ENCODE results near the gene SALL1.

SALL1 gene

DNA sequence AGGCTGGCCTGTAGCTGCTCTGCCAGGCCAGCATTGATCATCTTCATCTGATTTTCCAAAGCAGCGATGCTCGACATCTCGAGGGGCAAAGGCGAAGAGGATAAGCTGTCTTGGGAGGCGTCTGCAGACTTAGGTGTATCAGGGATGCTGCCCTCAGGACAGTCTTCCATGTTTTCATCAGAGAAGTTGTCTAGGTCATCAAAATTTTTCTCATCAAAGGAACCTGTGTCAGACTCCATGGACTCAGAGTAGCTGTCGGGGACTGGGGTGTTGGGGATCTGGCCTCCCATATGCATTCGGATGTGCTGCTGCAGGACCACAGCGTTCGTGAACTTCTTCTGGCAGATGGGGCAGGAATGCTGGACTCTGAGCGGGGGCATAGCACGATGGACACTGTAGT lies 11.5 kb downstream of the SALL1 start:
- no peak for DNase-seq

DNA sequence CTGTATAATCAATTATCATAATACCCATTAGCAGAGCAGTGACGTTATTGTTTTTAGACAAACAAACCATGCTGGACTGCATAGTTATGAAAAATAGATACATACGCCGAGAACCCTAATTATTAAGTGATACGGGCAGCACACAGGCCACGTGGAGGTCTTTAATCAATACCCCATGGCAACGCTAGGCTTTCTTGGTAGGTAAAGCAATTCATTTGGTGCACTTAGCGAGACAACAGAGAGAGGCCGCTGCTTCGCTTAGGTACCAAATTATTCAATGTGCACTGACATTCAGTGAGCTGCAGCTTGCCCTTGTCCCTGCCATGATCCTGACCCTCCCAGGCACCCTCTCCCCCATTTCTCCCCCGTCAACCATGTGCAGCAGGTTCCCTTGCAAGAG lies 12.9 kb downstream of the SALL1 start:
- DNase-seq: no peak

DNA sequence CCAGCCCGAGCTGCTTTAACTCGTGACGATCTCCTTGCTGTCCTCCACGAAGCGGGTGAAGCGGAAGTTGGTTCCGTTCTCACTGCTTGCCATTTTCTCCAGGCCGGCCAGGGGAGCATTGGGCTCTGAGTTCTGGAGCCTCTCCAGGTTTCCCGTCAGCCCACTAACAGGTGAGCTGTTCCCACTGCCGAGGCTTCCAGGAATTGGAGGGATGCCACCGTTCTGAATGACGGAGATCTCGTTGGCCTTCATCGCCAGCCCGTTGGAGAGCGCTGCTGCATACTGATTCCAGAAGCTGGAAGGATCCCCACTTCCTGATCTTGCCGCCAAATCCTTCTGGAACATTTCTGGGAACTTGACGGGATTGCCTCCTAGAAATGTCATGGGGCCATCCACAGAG lies 14.0 kb downstream of the SALL1 start:
- DNase-seq: no peak

DNA sequence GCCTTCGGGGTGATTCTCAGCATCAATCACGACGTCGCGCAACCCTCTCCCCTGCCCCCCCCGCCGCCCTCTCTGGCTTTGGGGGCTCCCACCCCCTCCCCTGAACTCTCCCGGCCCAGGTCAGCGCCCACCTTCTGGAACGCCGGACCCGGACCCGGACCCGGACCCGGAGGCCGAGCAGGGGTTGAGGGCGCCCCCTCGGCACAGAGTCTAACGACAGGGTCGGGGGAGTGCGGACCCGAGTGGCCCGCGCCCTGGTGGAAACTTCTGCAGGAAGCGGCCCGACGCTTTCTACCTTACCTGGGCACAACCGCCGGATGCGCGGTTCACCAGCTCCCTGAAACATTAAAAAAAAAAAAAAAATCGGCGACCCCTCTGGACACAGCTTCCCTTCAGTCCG lies 16.2 kb downstream of the SALL1 start:
- DNase-seq: no peak

DNA sequence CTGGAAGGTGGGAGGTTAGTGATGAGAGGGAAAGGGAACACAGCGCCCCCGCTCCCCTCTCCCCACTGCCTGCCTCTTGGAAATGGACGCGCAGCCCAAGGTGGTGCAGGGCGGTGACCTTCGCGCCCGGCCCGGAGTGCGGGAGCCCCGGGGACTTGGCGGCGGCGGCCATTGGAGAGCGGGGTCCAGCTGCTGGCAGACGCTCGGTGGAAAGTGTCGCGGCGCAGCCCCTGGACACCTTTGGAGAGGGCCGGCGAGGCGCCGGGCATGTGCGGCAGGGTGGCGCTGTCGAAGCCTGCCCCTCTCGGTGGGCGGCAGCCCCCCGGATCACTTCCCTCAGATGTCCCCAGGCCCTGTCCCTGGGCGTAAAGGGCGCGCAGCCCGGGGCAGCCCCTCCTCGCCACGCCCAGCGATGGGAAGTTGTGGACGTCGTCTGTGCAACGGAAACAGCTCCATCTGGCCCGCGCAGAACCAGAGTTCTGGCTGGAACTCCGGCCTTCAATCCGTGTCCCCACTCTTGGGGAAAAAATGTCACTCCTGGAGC lies 16.7 kb downstream of the SALL1 start:
- no peak for DNase-seq

DNA sequence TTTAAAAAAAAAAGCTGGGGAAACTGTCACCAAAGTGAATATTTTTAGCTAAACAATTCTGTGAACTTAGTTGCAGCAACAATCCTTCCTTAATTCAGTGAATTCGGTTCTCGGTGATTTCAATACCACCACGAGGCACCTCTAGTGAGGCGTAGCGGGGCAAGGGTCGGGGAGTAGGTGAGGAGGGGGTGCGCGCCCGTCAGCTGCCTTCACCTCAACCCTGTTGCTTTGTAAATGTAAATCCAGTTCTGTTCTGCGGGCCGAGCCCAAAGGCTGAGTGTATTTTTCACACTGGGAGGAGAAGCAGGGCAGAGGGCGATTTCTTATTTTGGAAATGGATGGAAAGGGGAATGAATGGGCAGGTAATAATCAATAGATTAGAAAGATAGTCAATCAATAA lies 17.4 kb downstream of the SALL1 start:
- no peak for DNase-seq

DNA sequence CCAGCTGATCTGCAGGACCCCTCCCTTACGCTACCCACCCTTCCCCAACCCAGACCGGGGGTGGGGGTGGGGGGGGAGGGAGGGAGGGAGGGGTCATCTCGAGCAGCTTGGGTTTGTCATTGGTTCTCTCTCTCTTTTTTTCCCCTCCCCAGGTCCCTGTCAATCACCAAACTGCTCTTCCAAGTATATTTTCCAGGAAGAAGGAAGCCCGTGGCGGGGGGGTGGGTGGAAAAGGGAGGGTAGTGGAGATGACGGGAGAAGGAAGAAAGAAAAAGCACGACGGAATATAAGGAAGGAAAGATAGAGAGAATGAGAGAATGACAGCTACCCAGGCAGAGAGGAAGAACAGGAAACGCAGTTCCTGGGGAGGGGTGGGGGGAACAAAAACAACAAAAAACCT lies 17.9 kb downstream of the SALL1 start:
- no peak for DNase-seq

DNA sequence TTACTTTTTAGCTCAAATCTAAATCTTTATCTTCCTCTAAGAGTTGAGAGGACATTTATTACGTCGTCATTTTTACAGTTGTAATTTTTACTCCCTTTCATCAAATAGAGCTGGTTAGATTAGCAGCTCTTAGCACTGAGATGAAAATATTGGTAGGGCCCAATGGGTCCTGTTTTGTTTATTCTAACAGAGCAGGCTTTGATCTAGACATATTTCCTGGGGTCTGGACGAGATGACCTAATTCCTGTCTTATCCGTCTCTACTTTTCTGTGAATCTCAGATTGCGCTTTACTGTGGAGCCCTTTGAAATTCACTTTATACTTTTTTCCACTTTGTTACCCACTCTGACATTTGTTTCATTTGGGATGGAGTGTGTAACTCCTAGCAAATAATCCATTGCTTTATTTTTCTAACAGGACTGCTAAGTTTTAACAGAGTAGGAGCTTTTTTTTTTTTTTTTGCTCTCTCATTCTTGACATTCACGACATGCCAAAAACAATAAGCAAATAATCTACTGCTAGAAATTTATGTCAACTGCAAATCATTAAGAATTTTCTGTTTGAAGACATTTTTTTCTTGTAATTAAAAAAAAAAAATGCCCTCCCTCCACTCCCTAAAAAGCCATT lies 18.5 kb downstream of the SALL1 start:
- no peak for DNase-seq

DNA sequence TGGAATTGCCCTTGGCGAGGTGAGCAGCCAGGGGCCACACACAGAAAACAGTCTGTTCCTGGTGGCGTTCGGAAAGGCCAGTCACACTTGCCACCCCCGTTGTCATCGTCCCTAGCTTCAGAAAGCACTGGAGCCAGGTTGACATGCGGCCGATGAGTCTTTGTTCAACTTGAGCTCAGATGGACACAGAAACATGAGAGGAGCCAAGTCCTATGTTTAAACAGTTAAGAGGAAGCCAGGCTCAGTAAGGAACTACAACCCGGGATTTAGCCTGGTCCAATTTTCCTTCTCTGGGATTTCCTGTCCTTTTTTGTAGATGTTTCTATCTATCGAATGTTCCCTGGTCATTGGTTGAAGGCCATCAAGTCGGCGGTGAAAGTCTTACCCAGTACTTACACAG lies 19.5 kb downstream of the SALL1 start:
- no peak for DNase-seq

DNA sequence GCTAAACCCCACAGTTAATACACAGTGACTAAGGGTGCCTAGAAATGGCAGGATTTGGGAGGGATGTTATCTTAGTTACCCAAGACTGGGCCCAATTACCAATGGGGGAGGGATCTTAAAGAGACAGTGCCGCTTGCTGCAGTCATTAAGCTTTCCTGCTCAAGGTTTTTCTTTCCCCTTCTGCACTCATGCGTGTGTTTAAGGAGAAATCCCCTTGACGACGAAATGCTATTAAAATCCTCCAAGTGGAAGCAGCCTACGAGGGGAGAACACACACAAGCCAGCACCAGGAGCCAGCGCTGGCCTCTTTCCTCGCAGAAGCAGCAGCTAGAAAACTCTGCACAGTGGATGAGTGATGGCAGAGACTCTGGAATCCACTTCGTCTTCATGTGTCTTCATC lies 22.0 kb downstream of the SALL1 start:
- DNase-seq: no peak

DNA sequence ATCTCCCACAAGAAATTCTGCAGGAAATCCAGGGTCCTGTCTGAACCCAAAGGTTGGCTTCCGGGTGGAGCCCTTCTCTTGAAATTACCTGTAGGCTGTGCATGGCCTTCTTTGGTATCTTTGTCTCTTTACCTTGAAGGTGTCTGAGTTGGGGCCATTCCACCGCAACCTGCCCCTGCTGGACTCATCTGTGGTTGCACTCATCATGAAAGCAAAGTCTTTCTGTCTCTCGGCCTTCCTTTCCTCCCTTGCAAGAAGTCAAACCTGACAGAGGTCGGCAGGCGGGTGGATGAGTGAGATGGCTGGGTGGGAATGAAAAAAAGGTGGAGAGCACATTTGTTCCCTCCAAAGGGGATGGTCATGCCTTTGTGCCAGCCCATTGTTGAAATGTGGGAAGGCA lies 25.1 kb downstream of the SALL1 start:
- DNase-seq: no peak

DNA sequence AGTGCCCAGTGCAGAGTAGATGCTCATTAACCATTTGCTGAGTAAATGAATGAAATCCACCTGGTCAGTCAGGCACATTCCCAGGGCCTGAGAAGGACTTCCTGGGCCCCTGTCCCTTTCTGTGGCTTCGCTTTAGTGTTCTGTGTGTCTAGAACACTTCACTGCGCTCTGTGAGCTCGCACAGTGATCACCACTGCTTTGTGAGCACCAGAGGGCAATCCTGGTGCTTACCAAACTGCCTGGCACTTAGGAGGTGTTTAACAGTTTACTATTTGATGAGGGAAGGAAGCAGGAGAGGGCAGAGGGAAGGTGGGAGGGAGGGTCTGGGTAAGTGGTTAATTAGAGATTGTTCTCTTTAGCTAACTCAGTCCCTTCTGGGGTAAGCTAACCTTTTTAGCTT lies 26.2 kb downstream of the SALL1 start:
- no peak for DNase-seq

DNA sequence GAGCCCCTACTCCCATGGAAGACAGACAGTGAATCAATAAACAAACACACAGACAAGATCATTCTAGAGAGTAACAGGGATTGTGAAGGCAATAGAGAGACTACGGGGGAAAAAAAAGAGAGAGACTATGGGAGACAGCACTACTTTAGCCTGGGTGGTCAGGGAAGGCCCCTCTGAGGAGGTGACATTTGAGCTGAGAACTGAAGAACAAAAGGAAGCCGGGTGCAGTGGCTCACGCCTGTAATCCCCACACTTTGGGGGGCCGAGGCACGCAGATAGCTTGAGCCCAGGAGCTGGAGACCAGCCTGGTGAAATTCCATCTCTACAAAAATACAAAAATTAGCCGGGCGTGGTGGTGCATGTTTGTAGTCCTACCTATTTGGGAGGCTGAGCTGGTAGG lies 29.2 kb downstream of the SALL1 start:
- DNase-seq: no peak

DNA sequence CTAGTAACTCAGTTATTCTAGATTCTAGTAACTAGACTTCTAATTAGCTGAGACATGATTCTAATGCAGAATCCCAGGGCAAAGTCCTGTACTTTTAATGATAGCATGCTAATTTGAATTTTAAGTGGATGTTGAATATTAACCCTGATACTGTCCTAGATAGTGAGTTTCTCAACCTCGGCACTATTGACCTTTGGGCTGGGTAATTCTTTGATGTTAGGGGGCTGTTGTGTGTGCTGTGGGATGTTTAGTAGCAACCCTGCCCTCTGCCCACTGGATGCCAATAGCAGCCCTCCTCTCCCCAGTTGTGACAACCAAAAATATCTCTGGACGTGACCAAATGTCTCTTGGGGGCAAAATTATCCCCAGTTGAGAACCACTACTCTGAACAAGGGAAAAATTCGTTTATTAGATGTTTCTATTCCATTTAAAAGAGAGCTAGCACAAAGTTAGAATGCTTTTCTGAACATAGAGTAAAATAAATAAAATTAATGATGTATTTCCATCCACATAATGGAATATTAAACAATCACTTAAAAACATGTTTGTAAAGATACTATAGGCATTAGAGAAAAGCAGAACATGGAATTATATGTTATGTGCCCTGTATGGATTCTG lies 30.2 kb downstream of the SALL1 start:
- no peak for DNase-seq

DNA sequence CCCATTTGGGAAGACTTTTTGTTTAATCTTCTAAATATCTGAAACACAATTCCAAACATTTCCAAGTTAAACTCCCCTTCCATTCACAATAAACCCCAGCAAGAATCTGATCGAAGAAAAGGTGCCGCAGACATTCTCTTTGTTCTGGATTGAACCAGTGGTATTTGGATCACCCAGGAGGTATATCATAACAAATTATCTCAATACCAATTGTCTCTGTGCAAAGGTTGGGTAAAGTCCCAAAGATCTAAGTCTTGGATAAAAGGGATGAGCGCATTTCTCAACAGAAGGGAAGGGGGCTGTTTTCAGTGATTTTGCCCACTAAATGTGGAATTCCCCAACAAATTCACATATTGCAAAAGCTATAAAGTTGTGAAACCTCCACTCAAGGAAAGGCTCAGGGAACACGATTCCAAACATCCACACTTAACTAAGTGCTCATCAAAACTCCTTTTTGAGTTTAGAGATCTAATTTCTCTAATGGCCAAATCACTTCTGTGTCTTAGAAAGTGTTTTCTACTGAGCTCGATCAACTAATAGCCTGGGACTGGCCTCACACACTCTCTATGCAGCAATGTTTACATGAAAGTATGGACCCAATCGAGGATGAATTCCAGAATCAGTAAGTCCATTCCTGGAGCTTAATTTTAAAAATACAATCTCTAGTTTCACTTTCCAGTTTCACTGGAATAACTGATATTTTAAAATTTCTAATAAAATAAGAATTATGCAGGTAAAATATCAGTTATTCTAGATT lies 30.9 kb downstream of the SALL1 start:
- no peak for DNase-seq

DNA sequence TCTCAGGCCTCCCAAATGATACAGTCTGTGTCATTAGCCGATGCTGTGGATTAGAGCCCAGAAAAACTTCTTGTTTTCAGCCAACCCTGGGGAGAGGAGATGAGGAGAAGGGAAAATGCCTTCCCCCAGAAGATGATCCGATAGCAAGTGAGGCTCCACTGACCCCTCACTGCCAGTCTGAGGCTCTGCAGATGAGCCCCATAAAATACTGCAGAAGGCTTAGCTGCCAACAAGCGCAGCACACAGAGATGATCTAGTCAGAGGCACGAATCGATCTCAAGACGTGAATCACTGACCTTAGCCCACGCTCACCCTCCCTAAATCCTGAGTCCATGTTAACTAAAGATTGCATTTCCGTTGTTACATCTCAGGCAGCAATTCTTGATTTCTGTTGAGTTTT lies 31.5 kb downstream of the SALL1 start:
- no peak for DNase-seq

DNA sequence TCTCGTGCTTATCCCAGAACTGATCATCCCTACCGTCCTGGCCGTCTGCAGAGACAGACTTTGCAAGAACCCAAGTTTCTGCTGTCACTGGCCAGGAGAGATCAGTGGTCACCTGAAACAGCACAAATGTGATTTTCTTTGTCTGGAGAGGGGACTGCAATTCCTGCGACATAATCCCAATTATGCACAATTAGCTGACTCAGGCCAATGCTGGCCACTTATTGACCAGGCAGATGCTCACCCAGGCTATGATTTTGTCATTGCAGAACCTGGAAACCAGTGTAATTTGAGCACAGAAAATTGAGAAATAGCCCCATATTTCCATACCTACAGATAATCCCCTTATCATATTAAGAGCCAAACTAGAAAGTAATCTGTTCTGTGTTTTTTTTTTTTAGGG lies 34.7 kb downstream of the SALL1 start:
- DNase-seq: no peak

DNA sequence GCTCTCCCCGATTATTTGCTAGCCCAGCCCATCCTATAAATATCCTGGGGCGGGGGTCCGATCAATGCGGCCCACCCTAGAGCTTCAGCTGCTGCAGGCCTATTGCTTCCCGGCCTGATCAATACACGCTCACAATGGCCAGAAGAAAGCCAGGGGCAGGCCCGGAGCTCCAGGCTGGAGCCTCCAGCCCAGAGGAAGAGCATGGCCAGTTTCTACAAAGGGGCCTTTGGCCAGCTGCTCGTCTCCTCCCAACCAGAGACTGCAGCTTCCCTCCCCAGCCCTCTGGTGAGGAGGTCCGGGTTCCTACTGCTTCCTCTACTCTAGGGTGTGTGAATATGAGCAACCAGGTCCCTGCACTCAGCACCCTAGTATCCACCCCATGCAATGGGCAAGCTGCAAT lies 36.7 kb downstream of the SALL1 start:
- no peak for DNase-seq

DNA sequence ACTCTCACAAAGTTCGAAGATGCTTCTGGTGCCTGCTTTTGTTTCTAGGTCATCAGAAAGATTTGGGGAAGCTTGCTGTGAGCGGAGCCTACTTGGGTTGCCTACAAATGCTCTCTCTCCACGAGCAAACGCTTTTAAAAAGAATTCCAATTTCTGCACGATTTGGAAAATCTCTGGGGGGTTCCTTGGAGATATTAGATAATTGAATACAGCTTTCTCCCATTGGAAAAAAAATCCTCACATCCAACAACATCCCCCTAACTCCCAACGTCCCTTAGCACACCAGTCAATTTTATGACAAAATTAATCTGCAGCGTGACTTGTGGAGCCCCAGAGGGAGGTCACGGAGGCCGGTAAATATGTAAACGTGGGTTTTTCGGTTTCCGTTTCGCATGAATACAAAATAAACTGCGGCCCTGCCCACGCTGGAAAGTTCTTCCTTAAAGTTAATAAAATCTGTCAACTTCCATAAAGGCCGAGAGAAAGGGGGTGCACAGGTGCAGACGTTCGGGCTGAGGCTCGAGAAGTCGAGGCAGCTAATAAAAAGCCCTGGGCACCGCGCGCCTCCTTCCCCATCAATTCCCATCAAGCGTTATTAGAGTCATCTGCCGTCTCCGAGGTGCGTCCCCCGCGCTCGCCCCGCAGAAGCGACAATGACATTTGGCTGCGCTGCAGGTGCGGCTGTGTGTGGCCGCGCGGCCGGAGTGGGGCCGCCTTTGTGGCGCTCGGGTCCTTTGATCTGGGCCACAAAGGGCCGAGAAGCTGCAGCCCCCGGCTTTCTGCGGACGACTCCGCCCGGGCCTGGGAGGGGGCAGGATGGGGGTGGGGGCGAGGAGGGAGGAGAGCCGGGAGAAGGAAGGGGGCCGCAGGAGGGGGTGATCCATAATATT lies 37.6 kb downstream of the SALL1 start:
- no peak for DNase-seq

DNA sequence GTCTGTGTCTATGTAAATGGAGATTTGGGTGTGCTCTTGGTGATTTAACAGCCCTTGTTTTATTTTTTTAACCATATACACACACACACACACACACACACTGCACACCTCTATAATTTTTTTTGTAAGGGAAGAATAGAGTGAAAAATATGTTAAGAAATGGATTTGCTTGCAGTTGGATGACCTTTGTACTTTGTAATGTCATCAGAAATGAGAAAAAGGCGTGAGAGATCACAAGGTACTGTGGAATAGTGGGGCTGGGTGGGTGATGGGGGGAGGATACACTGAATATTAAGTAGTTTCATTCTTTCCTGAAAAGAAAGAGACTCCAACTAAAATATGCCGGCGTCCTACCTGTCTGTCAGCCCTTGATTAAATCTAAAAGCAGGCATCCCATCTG lies 38.7 kb downstream of the SALL1 start:
- DNase-seq: no peak

DNA sequence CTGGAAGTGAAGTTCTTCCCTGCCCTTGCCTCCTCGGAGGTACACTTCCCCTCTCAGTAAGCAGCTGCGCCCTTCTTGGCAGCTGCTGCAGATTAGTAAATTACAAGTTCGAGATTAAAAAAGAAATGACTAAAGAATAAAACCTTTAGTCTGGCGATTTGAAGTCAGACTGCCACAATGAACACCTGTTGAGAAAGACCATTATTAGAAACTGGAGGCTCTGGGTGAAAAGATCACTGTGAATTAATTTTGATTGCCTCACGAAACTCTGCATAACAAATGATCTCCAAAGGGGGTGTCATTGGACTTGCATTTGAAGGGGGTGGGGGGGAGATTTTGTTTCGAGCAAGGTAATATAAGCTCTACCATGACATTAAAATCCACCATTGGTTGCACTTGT lies 39.3 kb downstream of the SALL1 start:
- no peak for DNase-seq

DNA sequence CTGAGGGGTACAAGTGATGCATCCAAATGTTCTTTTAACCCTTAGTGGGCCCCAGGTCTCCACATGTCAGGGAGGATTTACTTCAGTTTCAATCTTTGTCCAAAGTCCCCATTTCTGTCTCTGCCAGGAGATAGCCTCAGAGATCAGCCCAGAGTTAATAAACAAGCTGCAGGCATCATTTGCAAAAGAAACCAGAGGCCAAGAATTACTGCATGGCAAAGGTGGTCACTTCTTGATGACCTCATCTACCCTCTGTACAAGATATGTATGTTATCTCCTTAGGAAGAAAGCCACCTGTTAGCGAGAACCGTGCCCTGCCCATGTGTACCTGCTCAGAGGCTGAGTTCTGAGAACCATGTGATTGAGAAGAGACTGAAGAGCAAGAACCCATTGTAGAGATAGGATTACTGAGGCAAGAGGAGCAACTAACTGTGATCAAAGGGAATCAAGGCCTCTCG lies 40.3 kb downstream of the SALL1 start:
- DNase-seq: no peak

DNA sequence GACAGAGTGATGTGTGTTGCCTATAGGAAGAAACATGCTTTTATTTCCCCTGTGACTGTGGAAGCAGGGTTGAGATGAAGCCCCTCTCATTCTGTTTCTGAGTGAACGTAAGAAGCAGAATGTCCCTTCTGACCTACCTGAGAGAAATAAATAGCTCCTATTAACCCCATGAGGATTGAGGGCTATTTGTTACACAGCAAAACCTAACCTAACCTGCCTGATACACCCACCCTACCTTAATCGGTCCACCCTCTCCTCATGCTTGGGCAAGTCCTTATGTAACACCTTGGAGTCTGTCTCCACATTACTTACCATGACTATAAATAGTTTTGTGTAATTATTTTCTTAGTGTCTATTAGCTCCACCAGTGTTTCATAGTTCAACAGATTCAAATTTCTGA lies 41.9 kb downstream of the SALL1 start:
- no peak for DNase-seq

All from NCI-H1436 treated with DMSO at 0.1 percent for 48 hours (cell line).